Measurements from ENCODE around the gene NDUFS7. TPM values are rescaled to one million over a fixed set of nuclear protein-coding genes. Genes with fewer than 3 reads are reported as not detected.
A peak's percentile ranks its signal among the peaks of the same experiment; 100 is the strongest.

Gene NDUFS7
- total RNA-seq, 1 donor from 2014 or later = 15.4 TPM

DNA sequence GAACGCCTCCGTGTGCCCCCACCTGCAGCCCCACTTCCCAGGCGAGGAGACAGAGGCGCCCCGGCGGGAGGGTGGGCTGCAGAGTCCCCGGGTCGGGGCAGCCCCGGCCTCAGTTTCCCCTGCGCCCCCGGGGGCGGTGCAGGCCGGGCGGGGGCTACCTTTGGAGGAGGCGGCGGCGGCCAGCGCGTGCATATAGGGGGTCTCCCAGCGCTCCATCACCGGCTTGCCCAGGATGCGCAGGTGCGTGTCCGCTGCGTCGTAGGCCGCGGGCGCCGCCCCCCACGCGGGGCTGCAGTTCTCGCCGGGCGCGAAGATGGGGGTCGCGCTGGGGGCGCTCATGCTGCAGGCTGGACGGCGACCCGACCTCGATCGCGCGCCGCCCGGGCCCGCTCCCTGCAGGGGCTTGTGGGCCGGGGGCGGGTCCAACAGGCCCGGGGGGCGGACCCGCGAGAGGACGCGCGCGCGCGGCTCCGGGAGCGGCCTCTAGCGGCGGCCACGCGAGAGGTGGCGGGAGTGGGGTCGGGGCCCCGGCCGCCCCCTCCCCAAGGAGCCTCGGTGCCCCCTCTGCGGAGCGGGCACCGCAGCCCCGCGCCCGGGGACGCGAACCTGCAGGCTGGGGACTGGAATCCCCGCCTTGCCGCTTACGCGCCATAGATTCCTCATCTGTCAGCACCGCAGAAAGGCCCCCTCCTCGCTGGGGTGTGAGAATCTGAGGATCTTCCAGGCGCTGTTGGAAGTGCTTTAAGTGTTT, 17.6 kb downstream of the NDUFS7 start, which contains the start of gene GAMT:
TSS of gene GAMT (minus strand) at position 405 of the 751 bp plus-strand sequence. CDS start at position 339, 66 bp downstream.
- TF ChIP-seq EZH2 (IDR thresholded peaks at IDR 0.05) (peak; percentile 45), EZH2phosphoT487 (IDR thresholded peaks at IDR 0.05) (no peak)
- TF ChIP-seq, protein P1, sequence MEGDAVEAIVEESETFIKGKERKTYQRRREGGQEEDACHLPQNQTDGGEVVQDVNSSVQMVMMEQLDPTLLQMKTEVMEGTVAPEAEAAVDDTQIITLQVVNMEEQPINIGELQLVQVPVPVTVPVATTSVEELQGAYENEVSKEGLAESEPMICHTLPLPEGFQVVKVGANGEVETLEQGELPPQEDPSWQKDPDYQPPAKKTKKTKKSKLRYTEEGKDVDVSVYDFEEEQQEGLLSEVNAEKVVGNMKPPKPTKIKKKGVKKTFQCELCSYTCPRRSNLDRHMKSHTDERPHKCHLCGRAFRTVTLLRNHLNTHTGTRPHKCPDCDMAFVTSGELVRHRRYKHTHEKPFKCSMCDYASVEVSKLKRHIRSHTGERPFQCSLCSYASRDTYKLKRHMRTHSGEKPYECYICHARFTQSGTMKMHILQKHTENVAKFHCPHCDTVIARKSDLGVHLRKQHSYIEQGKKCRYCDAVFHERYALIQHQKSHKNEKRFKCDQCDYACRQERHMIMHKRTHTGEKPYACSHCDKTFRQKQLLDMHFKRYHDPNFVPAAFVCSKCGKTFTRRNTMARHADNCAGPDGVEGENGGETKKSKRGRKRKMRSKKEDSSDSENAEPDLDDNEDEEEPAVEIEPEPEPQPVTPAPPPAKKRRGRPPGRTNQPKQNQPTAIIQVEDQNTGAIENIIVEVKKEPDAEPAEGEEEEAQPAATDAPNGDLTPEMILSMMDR (IDR thresholded peaks at IDR 0.05) = peak; percentile 50
- H2AFZ ChIP-seq (replicated peaks) = peak within 1 kb of the TSS; percentile 82

DNA sequence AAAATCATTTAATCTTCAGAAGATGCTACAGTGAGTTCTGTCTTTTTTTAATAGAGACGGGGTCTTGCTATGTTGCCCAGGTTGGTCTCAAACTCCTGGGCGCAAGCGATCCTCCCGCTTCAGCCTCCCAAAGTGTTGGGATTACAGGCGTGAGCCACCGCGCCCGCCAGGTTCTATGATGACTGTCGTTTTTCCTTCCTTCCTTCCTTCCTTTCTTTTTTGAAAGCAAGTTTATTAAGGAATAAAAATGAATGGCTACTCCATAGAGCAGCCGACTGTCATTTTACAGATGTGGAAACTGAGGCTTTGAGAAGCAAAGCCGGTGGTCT, 18.1 kb downstream of the NDUFS7 start:
- Histone ChIP-seq H3K4me1 (no peaks in the 10 kb centered on the region), H3K4me3 (peak overlapping the region; percentile 87), H3K36me3 (no peaks in the 10 kb centered on the region), H3K9ac (no peak overlapping the region), H3K27ac (no peak overlapping the region), H4K20me1 (ENCODE audit: low read depth) (peaks cover 17% of the 10 kb centered on the region), H3F3A (ENCODE audit: low read depth) (peaks cover 20% of the 10 kb centered on the region), H2AFZ (replicated peaks) (peak overlapping the region; percentile 82), H3K79me2 (ENCODE audit: low read depth) (peaks cover 8% of the 10 kb centered on the region), H3K27me3 (peaks cover 16% of the 10 kb centered on the region), H3K9me3 (ENCODE audit: low read depth) (no peaks in the 10 kb centered on the region), H3K4me2 (peak overlapping the region; percentile 99)
- no peak overlapping the region for H3K27ac Mint-ChIP-seq
- H3K36me3 Mint-ChIP-seq = no peaks in the 10 kb centered on the region
- H3K27me3 Mint-ChIP-seq (ENCODE audit: insufficient read depth, low read depth) = peaks cover 3% of the 10 kb centered on the region
- no peaks in the 10 kb centered on the region for H3K9me3 Mint-ChIP-seq
- TF ChIP-seq EZH2 (IDR thresholded peaks at IDR 0.05) (no peak), EZH2phosphoT487 (IDR thresholded peaks at IDR 0.05) (no peak)
- TF ChIP-seq, protein P1 (IDR thresholded peaks at IDR 0.05) = no peak
- H3K4me1 Mint-ChIP-seq = peaks cover 13% of the 10 kb centered on the region
- peak overlapping the region; percentile 80 for H3K4me3 Mint-ChIP-seq
- DNase-seq (ENCODE audit: low spot score) = no peak

More for the DNA sequence above, 17.6 kb downstream of the NDUFS7 start, which contains the start of gene GAMT:
- H3K9me3 Mint-ChIP-seq = no peaks in the 10 kb centered on the region
- H3K79me2 ChIP-seq (ENCODE audit: low read depth) = peaks cover 8% of the 10 kb centered on the region
- peak within 1 kb of the TSS; percentile 39 for H3K9ac ChIP-seq
- peaks cover 9% of the 10 kb centered on the region for H3K4me1 Mint-ChIP-seq
- H3K36me3 ChIP-seq = no peaks in the 10 kb centered on the region
- H3K4me2 ChIP-seq = peak within 1 kb of the TSS; percentile 99
- no peaks in the 10 kb centered on the region for H3K36me3 Mint-ChIP-seq
- peak within 1 kb of the TSS; percentile 87 for H3K4me3 ChIP-seq
- no peaks in the 10 kb centered on the region for H3K9me3 ChIP-seq (ENCODE audit: low read depth)
- H3K27me3 Mint-ChIP-seq (ENCODE audit: insufficient read depth, low read depth) = peaks cover 3% of the 10 kb centered on the region
- H3K4me1 ChIP-seq = no peaks in the 10 kb centered on the region
- peaks cover 14% of the 10 kb centered on the region for H3F3A ChIP-seq (ENCODE audit: low read depth)
- no peak within 1 kb of the TSS for H3K27ac Mint-ChIP-seq
- no peak within 1 kb of the TSS for H3K27ac ChIP-seq
- peaks cover 15% of the 10 kb centered on the region for H3K27me3 ChIP-seq
- peak; percentile 76 for DNase-seq (ENCODE audit: low spot score)
- peaks cover 18% of the 10 kb centered on the region for H4K20me1 ChIP-seq (ENCODE audit: low read depth)
- H3K4me3 Mint-ChIP-seq = peak within 1 kb of the TSS; percentile 81

DNA sequence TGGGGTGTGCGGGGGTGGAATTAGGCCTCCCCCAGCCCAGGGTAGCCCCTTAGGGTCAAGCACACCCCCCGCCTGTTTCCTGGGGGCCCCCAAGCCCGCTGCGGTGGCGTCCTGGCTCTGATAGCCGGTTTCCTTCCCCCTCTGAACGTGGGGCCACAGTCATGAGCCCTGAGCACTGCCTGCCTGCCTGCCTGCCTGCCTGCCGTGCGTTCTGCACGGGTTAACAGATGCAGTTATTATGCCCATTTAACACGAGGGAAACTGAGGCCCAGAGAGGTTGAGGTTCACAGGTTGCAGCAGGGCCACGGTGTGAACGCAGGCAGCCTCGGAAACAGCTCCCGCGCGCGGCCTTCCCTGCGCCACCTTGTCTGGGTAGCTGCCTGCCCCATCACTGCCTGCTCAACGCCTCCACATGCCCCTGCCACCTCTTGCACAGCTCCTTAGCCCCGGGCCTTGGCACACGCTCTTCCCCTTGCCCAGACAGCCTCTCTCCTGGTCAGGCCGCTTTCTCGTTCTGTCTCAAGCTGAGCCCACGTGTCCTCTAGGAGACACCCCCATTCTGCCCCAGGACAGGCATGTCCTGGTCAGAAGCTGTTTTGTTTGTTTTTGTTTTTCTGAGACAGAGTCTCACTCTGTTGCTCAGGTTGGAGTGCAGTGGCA, 18.8 kb downstream of the NDUFS7 start:
- Histone ChIP-seq H2AFZ (replicated peaks) (no peak overlapping the region), H3F3A (ENCODE audit: low read depth) (peaks cover 20% of the 10 kb centered on the region), H3K4me1 (no peaks in the 10 kb centered on the region), H3K9me3 (ENCODE audit: low read depth) (no peaks in the 10 kb centered on the region), H3K4me3 (no peak overlapping the region), H3K36me3 (no peaks in the 10 kb centered on the region), H3K9ac (no peak overlapping the region), H4K20me1 (ENCODE audit: low read depth) (peaks cover 10% of the 10 kb centered on the region), H3K27ac (no peak overlapping the region), H3K79me2 (ENCODE audit: low read depth) (peaks cover 8% of the 10 kb centered on the region), H3K4me2 (no peak overlapping the region), H3K27me3 (peaks cover 16% of the 10 kb centered on the region)
- Mint-ChIP-seq H3K27ac (peak overlapping the region; percentile 62), H3K36me3 (no peaks in the 10 kb centered on the region), H3K27me3 (ENCODE audit: insufficient read depth, low read depth) (peaks cover 3% of the 10 kb centered on the region), H3K4me3 (peak overlapping the region; percentile 77), H3K4me1 (peaks cover 13% of the 10 kb centered on the region), H3K9me3 (no peaks in the 10 kb centered on the region)
- DNase-seq (ENCODE audit: low spot score) = no peak
- no peak for TF ChIP-seq EZH2phosphoT487 (IDR thresholded peaks at IDR 0.05)
- TF ChIP-seq, protein P1 (IDR thresholded peaks at IDR 0.05) = no peak

All from neural progenitor cell (in vitro differentiated cells).